ENCODE measurements around the gene GTF3A. TPM values are rescaled to one million over a fixed set of nuclear protein-coding genes. Genes with fewer than 3 reads are reported as not detected.

Gene GTF3A
- total RNA-seq, 4 donors from 2014 or later, result 129 to 197 (median 140) TPM

DNA sequence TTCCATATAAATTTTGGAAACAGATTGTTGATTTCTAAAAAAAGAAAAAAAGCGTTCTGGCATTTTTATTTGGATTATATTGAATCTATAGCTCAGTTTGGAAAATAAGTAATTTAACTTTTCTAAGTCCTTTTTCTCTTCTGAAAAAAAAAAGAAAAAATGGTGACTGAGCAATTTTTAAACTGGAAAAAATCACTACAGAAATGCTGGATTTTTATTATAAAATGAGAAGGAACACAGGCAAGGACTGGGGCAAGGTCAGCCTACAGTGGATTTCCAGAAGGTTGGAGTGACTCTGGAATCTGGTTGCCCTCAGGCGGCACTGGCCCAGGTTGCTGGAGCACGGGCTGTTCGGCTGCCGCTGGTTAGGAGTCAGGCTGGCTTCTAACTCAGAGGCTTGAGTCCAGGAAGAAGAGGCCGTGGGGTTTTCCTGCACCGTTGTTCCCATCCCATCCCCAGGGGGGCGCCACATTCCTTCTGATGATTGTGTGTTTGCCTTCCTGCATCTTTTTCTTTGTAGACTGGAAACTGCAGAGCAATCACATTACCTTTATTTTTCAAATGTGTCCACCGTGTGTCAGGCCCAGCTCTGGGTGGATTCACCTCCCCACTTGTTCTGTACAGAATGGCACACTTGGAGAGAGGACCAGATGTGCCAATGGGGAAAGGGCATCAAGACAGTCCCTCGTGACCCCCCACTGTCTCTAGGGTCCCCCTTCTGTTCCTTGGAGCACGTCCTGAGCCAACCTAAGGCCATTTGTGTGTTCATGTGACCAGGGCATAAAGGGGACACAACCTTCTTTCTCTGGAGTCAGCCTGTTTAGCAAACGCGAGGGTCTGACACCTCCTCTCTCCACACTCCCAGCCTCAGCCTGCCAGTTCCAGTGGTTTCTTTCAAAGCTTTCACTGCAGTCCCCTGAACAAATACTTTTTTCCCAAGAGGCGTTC is 44.5 kb upstream of the GTF3A start:
- WGBS, result 38% methylated on average over 14 of the region's 14 CpGs
- Histone ChIP-seq H3K27me3 (peaks cover 0 to 26% (median 0%) of the 10 kb centered on the region in 4 donors), H3K9me3 (no peaks in the 10 kb centered on the region), H3K36me3 (no peaks in the 10 kb centered on the region), H3K27ac (replicated peaks in 1 of 4) (no peak overlapping the region), H3K4me3 (no peak overlapping the region), H3K4me1 (peaks cover 0 to 9% (median 3%) of the 10 kb centered on the region in 4 donors)
- DNase-seq (ENCODE audit: extremely low spot score), result no peak
- intact Hi-C loops (cut with DNase I), result loop anchor here (5.0 kb wide), 2 partner anchors 42 to 152 kb away; partner anchors contain the start of gene GTF3A
- TF ChIP-seq, protein P1, sequence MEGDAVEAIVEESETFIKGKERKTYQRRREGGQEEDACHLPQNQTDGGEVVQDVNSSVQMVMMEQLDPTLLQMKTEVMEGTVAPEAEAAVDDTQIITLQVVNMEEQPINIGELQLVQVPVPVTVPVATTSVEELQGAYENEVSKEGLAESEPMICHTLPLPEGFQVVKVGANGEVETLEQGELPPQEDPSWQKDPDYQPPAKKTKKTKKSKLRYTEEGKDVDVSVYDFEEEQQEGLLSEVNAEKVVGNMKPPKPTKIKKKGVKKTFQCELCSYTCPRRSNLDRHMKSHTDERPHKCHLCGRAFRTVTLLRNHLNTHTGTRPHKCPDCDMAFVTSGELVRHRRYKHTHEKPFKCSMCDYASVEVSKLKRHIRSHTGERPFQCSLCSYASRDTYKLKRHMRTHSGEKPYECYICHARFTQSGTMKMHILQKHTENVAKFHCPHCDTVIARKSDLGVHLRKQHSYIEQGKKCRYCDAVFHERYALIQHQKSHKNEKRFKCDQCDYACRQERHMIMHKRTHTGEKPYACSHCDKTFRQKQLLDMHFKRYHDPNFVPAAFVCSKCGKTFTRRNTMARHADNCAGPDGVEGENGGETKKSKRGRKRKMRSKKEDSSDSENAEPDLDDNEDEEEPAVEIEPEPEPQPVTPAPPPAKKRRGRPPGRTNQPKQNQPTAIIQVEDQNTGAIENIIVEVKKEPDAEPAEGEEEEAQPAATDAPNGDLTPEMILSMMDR (IDR thresholded peaks at IDR 0.05), result peak; percentile 36 to 55 (median 49)
- no peak for TF ChIP-seq EP300 (IDR thresholded peaks at IDR 0.05)

DNA sequence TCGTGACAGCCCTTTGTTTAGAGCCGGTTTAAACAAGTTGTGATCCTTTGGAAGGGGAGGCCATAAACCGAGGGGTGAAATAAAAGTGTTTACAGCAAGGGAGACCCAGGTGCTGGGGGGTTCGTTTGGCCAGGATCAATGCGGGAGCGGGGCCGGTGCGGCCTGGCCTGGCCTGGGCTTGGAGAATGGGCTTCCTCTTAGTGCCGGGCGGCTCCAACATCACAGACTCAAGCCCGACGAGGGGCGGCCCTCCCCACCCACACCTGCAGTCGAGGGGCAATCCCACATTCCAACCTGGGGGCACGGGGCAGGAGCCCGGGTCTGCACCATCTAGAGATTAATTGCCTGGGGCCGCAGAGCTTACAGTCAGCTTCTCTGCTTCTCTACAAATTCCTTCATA is 42.8 kb upstream of the GTF3A start:
- WGBS, result 80% methylated on average over 7 of the region's 17 CpGs

DNA sequence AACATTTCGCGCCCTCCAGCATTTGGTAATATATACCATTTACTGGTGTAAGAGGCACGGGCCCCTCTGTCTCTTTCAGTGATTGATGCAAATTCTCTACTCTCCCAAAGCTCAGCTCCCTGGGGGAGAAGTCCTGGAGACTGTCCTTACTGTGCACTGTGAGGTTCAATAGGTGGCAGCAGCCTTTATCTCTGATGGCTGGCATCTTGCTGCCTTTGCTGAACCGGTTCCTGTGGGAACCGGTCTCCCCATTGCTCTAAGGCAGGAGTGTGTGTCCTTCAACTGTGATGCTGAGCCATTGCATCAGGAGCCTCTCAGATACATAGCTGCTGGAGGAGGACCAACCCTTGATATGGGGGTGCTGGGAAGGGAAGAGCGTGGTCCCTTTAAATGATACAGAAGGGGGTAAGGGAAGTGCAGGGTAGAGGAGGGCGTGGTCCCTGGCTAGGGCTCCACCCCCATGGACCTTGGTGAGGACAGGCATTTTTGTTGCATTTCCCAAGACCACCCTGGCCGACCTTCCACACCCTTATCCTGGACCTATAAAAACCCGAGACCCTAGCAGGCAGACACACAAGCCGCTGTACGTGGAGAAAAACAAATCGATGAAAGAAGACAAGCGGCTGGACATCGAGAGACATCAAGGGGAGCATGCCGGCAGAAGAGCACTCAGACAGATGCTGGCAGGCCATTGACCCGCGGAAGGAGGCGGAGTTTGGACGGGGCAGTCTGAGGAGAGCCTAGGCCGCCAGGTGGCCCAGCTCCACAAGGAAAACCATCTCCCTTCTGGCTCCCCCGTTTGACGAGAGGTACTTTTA is 41.1 kb upstream of the GTF3A start:
- TF ChIP-seq POLR2A (IDR thresholded peaks at IDR 0.05; ENCODE audit: low read depth) (no peak), EP300 (IDR thresholded peaks at IDR 0.05) (no peak), POLR2AphosphoS5 (IDR thresholded peaks at IDR 0.05) (no peak)
- TF ChIP-seq, protein P1 (IDR thresholded peaks at IDR 0.05), result no peak
- Histone ChIP-seq H3K36me3 (no peaks in the 10 kb centered on the region), H3K27me3 (peaks cover 0 to 26% (median 0%) of the 10 kb centered on the region in 4 donors), H3K9me3 (no peaks in the 10 kb centered on the region), H3K4me3 (no peak overlapping the region), H3K4me1 (no peaks in the 10 kb centered on the region), H3K27ac (replicated peaks in 1 of 4) (no peak overlapping the region)
- 85% methylated on average over 20 of the region's 22 CpGs for WGBS
- no peak for DNase-seq (ENCODE audit: extremely low spot score)
- intact Hi-C loops (cut with DNase I), result no loop called here

More for the DNA sequence above, 42.8 kb upstream of the GTF3A start:
- no peak for DNase-seq (ENCODE audit: extremely low spot score)
- intact Hi-C loops (cut with DNase I), result no loop called here
- TF ChIP-seq EP300 (IDR thresholded peaks at IDR 0.05) (no peak), POLR2AphosphoS5 (IDR thresholded peaks at IDR 0.05) (no peak), POLR2A (IDR thresholded peaks at IDR 0.05; ENCODE audit: low read depth) (no peak)
- TF ChIP-seq, protein P1 (IDR thresholded peaks at IDR 0.05), result no peak
- no peak overlapping the region for H3K4me3 ChIP-seq
- no peaks in the 10 kb centered on the region for H3K9me3 ChIP-seq
- no peaks in the 10 kb centered on the region for H3K36me3 ChIP-seq
- no peaks in the 10 kb centered on the region for H3K4me1 ChIP-seq
- H3K27me3 ChIP-seq, result peaks cover 0 to 26% (median 0%) of the 10 kb centered on the region in 4 donors
- no peak overlapping the region for H3K27ac ChIP-seq (replicated peaks in 1 of 4)

DNA sequence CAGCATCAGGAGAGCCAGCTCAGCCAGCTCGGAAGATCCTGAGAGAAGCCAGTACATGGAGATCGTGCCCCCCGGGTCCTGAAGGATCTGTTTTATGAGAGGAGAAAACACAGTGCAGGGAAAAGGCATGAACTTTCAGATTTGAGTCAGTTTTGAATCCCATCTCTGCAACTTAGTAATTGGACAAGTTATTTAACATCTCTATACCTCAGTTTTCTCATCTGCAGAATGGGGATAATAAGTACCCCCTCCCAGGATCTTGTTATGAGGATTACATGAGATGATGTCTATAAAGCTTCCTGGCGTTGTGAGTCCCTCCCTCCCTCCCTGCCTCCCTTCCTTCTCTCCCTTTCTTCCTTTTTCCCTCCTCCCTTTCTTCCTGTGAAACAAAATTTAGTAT is 40.1 kb upstream of the GTF3A start:
- H3K9me3 ChIP-seq, result no peaks in the 10 kb centered on the region
- H3K36me3 ChIP-seq, result no peaks in the 10 kb centered on the region
- no peak for DNase-seq (ENCODE audit: extremely low spot score)
- intact Hi-C loops (cut with DNase I), result no loop called here
- WGBS, result 86% methylated on average over 4 of the region's 4 CpGs
- no peak overlapping the region for H3K27ac ChIP-seq (replicated peaks in 1 of 4)
- TF ChIP-seq, protein P1 (IDR thresholded peaks at IDR 0.05), result no peak
- TF ChIP-seq POLR2A (IDR thresholded peaks at IDR 0.05; ENCODE audit: low read depth), result no peak
- H3K27me3 ChIP-seq, result peaks cover 0 to 26% (median 0%) of the 10 kb centered on the region in 4 donors
- H3K4me1 ChIP-seq, result no peaks in the 10 kb centered on the region
- no peak overlapping the region for H3K4me3 ChIP-seq
